ENCODE results near the gene SPAG16. TPM values are rescaled to one million over a fixed set of nuclear protein-coding genes. Genes with fewer than 3 reads are reported as not detected.

SPAG16 gene
- total RNA-seq, 1 donor from 2014 or later = 18.1 TPM

GRCh38 chr2:214005337-214005736 is 721.1 kb downstream of the SPAG16 start:
- Mint-ChIP-seq H3K27me3 (ENCODE audit: unreplicated experiment) (no peaks in the 10 kb centered on the region), H3K4me1 (ENCODE audit: low read depth, unreplicated experiment) (no peaks in the 10 kb centered on the region), H3K4me3 (ENCODE audit: unreplicated experiment) (no peak overlapping the region), H3K36me3 (ENCODE audit: unreplicated experiment) (no peaks in the 10 kb centered on the region), H3K27ac (ENCODE audit: unreplicated experiment) (no peak overlapping the region), H3K9me3 (ENCODE audit: unreplicated experiment) (no peaks in the 10 kb centered on the region)
- TF ChIP-seq CTCF (IDR thresholded peaks at IDR 0.05; ENCODE audit: partially characterized antibody, unreplicated experiment) = no peak
- no peak for DNase-seq

- Mint-ChIP-seq H3K4me1 (ENCODE audit: low read depth, unreplicated experiment) (no peaks in the 10 kb centered on the region), H3K4me3 (ENCODE audit: unreplicated experiment) (no peak overlapping the region), H3K9me3 (ENCODE audit: unreplicated experiment) (no peaks in the 10 kb centered on the region), H3K27me3 (ENCODE audit: unreplicated experiment) (no peaks in the 10 kb centered on the region), H3K36me3 (ENCODE audit: unreplicated experiment) (no peaks in the 10 kb centered on the region), H3K27ac (ENCODE audit: unreplicated experiment) (no peak overlapping the region)
- no peak for DNase-seq
- no peak for TF ChIP-seq CTCF (IDR thresholded peaks at IDR 0.05; ENCODE audit: partially characterized antibody, unreplicated experiment)
Measured at GRCh38 chr2:214006601-214007000, 722.3 kb downstream of the SPAG16 start.

DNA sequence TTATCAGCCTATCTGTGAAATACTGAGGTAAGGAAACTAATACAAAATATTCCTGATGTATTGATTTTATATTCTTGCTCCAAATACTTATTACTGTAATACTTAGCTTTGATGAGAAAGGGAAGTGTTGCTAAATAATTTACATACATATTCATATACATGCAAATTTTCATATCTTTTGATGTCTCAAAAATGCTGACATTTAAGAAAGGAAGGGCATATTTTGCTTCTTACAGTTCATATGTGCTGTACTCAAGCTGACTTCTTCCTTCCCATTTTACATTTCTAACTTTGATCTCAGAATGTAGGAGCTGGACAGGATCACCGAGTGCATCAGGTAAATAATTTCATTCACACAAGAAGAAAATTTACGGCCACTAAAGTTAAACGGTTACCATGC is 727.4 kb downstream of the SPAG16 start:
- no peaks in the 10 kb centered on the region for H3K4me1 Mint-ChIP-seq (ENCODE audit: low read depth, unreplicated experiment)
- no peaks in the 10 kb centered on the region for H3K9me3 Mint-ChIP-seq (ENCODE audit: unreplicated experiment)
- no peak for DNase-seq
- no peaks in the 10 kb centered on the region for H3K27me3 Mint-ChIP-seq (ENCODE audit: unreplicated experiment)
- TF ChIP-seq CTCF (IDR thresholded peaks at IDR 0.05; ENCODE audit: partially characterized antibody, unreplicated experiment) = no peak
- no peaks in the 10 kb centered on the region for H3K36me3 Mint-ChIP-seq (ENCODE audit: unreplicated experiment)
- no peak overlapping the region for H3K4me3 Mint-ChIP-seq (ENCODE audit: unreplicated experiment)
- H3K27ac Mint-ChIP-seq (ENCODE audit: unreplicated experiment) = no peak overlapping the region

GRCh38 chr2:214014551-214015220 is 730.4 kb downstream of the SPAG16 start:
- Mint-ChIP-seq H3K27ac (ENCODE audit: unreplicated experiment) (no peak overlapping the region), H3K27me3 (ENCODE audit: unreplicated experiment) (no peaks in the 10 kb centered on the region), H3K4me1 (ENCODE audit: low read depth, unreplicated experiment) (no peaks in the 10 kb centered on the region), H3K9me3 (ENCODE audit: unreplicated experiment) (no peaks in the 10 kb centered on the region), H3K4me3 (ENCODE audit: unreplicated experiment) (no peak overlapping the region), H3K36me3 (ENCODE audit: unreplicated experiment) (no peaks in the 10 kb centered on the region)
- no peak for DNase-seq
- no peak for TF ChIP-seq CTCF (IDR thresholded peaks at IDR 0.05; ENCODE audit: partially characterized antibody, unreplicated experiment)

DNA sequence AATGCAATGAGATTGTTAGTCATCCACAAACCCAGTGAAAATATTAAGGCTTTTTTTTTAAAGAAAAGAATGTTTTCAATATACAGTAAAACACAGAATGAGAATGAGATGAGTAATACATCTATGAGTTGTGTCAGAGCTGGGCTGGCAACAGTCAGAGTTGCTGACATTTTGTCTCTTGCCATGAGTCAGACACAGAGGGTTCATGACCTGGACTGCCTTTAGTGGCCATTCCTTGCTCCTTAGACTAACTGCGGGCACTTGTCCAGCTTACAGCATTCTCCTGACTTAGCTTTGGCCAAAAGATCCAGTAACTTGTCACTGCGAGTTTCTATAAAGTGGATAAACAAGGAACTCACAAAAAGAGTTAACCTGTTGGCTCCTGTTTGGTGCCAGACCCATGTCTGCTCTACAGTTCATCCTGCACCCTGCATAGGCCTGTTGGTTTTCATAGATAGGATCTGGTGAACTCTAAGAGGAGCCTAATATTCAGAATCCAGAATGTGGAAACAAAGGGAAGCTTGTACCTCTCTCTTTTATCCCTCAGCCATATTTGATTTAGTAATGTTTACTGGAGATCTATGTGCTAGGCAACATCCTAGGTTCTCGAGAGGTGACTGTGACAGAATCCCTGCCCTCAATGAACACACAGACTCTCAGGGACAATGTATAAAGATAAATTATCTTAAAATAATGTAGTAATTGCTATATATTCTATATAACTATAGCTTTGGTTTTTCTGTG is 735.1 kb downstream of the SPAG16 start:
- Mint-ChIP-seq H3K4me1 (ENCODE audit: low read depth, unreplicated experiment) (no peaks in the 10 kb centered on the region), H3K27me3 (ENCODE audit: unreplicated experiment) (no peaks in the 10 kb centered on the region)
- no peak for TF ChIP-seq CTCF (IDR thresholded peaks at IDR 0.05; ENCODE audit: partially characterized antibody, unreplicated experiment)

More for the DNA sequence above, 735.1 kb downstream of the SPAG16 start:
- no peak overlapping the region for H3K4me3 Mint-ChIP-seq (ENCODE audit: unreplicated experiment)
- H3K27ac Mint-ChIP-seq (ENCODE audit: unreplicated experiment) = no peak overlapping the region
- no peak for DNase-seq
- no peaks in the 10 kb centered on the region for H3K36me3 Mint-ChIP-seq (ENCODE audit: unreplicated experiment)
- H3K9me3 Mint-ChIP-seq (ENCODE audit: unreplicated experiment) = no peaks in the 10 kb centered on the region
